H1 (cell line): ENCODE data around the gene ANKRD13C. TPM values are rescaled to one million over a fixed set of nuclear protein-coding genes. Genes with fewer than 3 reads are reported as not detected.

Experiments
- CTCF ChIP-seq, 3 experiments: IDR thresholded peaks; 1 replicate in 2 of 3; 2 replicates in 1 of 3; pipeline versions ENCODE4 v1.5.1 to v1.6.1; 2011; ENCODE audit warnings: low read length in 3 of 3, mild to moderate bottlenecking in 3 of 3, inconsistent platforms in 2 of 3, low read depth in 1 of 3, moderate library complexity in 1 of 3; ENCODE audit not compliant: insufficient read depth in 1 of 3; ENCODE audit errors: control extremely low read depth in 1 of 3
- EP300 ChIP-seq, 2 experiments: IDR thresholded peaks; 1 replicate in 1 of 2; 2 replicates in 1 of 2; pipeline ENCODE4 v1.6.1; 2011 to 2012; ENCODE audit warnings: low read depth in 2 of 2, low read length in 2 of 2, mild to moderate bottlenecking in 2 of 2, borderline replicate concordance in 1 of 2, inconsistent platforms in 1 of 2, moderate library complexity in 1 of 2
- KDM4A ChIP-seq: IDR thresholded peaks from one replicate; pipeline ENCODE4 v1.7.1; 2012; ENCODE audit warnings: low read depth, mild to moderate bottlenecking, moderate library complexity, low read length, inconsistent platforms; ENCODE audit not compliant: severe bottlenecking
- RNF2 ChIP-seq: fragments of 200-900, 300-1000 bp; sonication (generic); IDR thresholded peaks from 2 replicates; pipeline ENCODE4 v1.7.1; 2016; ENCODE audit warnings: borderline replicate concordance, low read depth, mild to moderate bottlenecking, antibody characterized with exemption, low read length; ENCODE audit not compliant: poor library complexity, severe bottlenecking; ENCODE audit errors: missing control alignments
- SIX5 ChIP-seq: IDR thresholded peaks from 2 replicates; pipeline ENCODE4 v1.6.1; 2011; ENCODE audit warnings: mild to moderate bottlenecking, low read depth, low read length
- polyA plus RNA-seq, 7 experiments: library from polyadenylated mRNA; depleted of rRNA in 3 of 7; stranded (reverse) in 5 of 7; unstranded in 2 of 7; fragments of >200 nt in 5 of 7; fragments of 200-250 nt in 2 of 7; gene quantifications; 1 replicate in 5 of 7; 2 replicates in 1 of 7; 4 replicates in 1 of 7; pipeline versions ENCODE4 v1.2.1 to v1.2.3, GENCODE V29; 2011 to 2013; ENCODE audit warnings: missing spikeins in 2 of 7, mixed read lengths in 2 of 7
- total RNA-seq: library from RNA; stranded (reverse); fragmentation: NEBNext Ultra II Directional; extraction: Animal tissue kit (Norgen Biotek cat#: 25700); gene quantifications from 2 replicates; pipeline ENCODE4 v1.2.1, GENCODE V29; 2021
- TF ChIP-seq, protein P1 (sequence below): fragments of 300-600 bp; sonication (generic); IDR thresholded peaks from 2 replicates; pipeline ENCODE4 v1.7.1; 2012; ENCODE audit warnings: low read length, moderate library complexity, mild to moderate bottlenecking, inconsistent platforms; ENCODE audit not compliant: insufficient replicate concordance
- TF ChIP-seq, protein P2 (sequence below): IDR thresholded peaks from 2 replicates; pipeline ENCODE4 v1.6.1; 2011; ENCODE audit warnings: low read length, improper control_type of control experiment

Gene ANKRD13C
- total and polyA plus RNA-seq, 2 of the 8 experiments (the other 6 are each of a cell fraction or from before 2014, with no cell fraction given) = 4.8 to 21.7 TPM

- TF ChIP-seq, protein P1, sequence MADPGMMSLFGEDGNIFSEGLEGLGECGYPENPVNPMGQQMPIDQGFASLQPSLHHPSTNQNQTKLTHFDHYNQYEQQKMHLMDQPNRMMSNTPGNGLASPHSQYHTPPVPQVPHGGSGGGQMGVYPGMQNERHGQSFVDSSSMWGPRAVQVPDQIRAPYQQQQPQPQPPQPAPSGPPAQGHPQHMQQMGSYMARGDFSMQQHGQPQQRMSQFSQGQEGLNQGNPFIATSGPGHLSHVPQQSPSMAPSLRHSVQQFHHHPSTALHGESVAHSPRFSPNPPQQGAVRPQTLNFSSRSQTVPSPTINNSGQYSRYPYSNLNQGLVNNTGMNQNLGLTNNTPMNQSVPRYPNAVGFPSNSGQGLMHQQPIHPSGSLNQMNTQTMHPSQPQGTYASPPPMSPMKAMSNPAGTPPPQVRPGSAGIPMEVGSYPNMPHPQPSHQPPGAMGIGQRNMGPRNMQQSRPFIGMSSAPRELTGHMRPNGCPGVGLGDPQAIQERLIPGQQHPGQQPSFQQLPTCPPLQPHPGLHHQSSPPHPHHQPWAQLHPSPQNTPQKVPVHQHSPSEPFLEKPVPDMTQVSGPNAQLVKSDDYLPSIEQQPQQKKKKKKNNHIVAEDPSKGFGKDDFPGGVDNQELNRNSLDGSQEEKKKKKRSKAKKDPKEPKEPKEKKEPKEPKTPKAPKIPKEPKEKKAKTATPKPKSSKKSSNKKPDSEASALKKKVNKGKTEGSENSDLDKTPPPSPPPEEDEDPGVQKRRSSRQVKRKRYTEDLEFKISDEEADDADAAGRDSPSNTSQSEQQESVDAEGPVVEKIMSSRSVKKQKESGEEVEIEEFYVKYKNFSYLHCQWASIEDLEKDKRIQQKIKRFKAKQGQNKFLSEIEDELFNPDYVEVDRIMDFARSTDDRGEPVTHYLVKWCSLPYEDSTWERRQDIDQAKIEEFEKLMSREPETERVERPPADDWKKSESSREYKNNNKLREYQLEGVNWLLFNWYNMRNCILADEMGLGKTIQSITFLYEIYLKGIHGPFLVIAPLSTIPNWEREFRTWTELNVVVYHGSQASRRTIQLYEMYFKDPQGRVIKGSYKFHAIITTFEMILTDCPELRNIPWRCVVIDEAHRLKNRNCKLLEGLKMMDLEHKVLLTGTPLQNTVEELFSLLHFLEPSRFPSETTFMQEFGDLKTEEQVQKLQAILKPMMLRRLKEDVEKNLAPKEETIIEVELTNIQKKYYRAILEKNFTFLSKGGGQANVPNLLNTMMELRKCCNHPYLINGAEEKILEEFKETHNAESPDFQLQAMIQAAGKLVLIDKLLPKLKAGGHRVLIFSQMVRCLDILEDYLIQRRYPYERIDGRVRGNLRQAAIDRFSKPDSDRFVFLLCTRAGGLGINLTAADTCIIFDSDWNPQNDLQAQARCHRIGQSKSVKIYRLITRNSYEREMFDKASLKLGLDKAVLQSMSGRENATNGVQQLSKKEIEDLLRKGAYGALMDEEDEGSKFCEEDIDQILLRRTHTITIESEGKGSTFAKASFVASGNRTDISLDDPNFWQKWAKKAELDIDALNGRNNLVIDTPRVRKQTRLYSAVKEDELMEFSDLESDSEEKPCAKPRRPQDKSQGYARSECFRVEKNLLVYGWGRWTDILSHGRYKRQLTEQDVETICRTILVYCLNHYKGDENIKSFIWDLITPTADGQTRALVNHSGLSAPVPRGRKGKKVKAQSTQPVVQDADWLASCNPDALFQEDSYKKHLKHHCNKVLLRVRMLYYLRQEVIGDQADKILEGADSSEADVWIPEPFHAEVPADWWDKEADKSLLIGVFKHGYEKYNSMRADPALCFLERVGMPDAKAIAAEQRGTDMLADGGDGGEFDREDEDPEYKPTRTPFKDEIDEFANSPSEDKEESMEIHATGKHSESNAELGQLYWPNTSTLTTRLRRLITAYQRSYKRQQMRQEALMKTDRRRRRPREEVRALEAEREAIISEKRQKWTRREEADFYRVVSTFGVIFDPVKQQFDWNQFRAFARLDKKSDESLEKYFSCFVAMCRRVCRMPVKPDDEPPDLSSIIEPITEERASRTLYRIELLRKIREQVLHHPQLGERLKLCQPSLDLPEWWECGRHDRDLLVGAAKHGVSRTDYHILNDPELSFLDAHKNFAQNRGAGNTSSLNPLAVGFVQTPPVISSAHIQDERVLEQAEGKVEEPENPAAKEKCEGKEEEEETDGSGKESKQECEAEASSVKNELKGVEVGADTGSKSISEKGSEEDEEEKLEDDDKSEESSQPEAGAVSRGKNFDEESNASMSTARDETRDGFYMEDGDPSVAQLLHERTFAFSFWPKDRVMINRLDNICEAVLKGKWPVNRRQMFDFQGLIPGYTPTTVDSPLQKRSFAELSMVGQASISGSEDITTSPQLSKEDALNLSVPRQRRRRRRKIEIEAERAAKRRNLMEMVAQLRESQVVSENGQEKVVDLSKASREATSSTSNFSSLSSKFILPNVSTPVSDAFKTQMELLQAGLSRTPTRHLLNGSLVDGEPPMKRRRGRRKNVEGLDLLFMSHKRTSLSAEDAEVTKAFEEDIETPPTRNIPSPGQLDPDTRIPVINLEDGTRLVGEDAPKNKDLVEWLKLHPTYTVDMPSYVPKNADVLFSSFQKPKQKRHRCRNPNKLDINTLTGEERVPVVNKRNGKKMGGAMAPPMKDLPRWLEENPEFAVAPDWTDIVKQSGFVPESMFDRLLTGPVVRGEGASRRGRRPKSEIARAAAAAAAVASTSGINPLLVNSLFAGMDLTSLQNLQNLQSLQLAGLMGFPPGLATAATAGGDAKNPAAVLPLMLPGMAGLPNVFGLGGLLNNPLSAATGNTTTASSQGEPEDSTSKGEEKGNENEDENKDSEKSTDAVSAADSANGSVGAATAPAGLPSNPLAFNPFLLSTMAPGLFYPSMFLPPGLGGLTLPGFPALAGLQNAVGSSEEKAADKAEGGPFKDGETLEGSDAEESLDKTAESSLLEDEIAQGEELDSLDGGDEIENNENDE = no peak
- TF ChIP-seq CTCF (IDR thresholded peaks at IDR 0.05; ENCODE audit: control extremely low read depth in 1 of 3, insufficient read depth in 1 of 3, low read depth in 1 of 3, low read length in 3 of 3) (no peak), SIX5 (no peak), KDM4A (no peak), EP300 (IDR thresholded peaks at IDR 0.05; ENCODE audit: borderline replicate concordance in 1 of 2, low read depth in 2 of 2, low read length in 2 of 2) (no peak), RNF2 (no peak)
- TF ChIP-seq, protein P2, sequence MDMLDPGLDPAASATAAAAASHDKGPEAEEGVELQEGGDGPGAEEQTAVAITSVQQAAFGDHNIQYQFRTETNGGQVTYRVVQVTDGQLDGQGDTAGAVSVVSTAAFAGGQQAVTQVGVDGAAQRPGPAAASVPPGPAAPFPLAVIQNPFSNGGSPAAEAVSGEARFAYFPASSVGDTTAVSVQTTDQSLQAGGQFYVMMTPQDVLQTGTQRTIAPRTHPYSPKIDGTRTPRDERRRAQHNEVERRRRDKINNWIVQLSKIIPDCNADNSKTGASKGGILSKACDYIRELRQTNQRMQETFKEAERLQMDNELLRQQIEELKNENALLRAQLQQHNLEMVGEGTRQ = no peak
These were observed 105.8 kb downstream of the ANKRD13C start (continued) for GRCh38 chr1:70248729-70249128.
